ENCODE measurements around the gene PIK3CD. TPM values are rescaled to one million over a fixed set of nuclear protein-coding genes. Genes with fewer than 3 reads are reported as not detected.
A peak's percentile ranks its signal among the peaks of the same experiment; 100 is the strongest.
"Not testable (repeated sequence)": the region's sequence is repeated elsewhere in the genome, so short reads cannot be mapped to it uniquely, and the experiment has no call there.

PIK3CD gene
- total RNA-seq, 1 donor from 2014 or later: 10.6 TPM

DNA sequence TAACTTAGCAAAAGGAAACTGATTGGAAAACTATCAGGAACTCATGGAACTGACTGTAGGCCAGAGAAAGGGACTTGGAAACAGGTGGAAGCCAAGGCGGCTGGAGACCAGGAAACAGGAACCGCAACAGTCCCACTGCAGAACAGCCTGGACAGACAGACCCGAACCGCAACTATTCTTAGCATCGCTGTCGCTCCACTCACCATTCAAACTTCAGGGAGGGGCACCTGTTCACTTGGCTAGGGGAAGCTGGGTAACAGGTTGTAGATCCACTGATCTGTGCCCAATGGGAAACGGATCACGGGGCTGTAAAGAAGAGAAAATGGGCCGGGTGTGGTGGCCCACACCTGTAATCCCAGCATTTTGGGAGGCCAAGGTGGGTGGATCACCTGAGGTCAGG, 110.3 kb downstream of the PIK3CD start:
- DNase-seq (ENCODE audit: low spot score in 2 of 2) (no peak), FAIRE-seq (no peak)

DNA sequence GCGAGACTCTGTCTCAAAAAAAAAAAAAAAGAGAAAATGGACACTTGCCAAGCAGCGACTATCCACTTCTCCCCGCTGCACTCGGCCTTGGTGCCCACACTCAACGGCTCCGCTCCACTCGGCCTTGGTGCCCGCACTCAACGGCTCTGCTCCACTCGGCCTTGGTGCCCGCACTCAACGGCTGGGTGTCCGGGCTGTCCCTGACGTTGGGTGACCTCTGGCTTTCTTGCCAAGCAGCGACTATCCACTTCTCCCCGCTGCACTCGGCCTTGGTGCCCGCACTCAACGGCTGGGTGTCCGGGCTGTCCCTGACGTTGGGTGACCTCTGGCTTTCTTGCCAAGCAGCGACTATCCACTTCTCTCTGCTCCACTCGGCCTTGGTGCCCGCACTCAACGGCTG, 110.9 kb downstream of the PIK3CD start:
- FAIRE-seq: not testable (repeated sequence)

DNA sequence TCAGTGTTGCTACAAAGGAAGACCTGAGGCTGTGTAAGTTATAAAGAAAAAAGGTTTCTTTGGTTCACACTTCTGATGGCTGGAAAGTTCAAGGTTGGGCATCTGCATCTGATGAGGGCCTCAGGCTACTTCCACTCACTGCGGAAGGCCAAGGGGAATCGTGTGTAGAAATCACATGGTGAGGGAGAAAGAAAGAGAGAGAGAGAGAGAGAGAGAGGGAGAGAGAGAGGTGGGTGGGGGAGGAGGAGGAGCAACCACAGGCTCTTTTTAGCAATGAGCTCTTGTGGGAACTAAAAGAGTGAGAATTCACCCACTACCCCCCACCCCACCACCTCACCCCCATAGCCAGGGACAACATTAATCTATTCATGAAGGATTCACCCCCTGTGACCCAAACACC, 112.4 kb downstream of the PIK3CD start:
- DNase-seq (ENCODE audit: low spot score in 2 of 2) (no peak), FAIRE-seq (no peak)

More for the DNA sequence above, 110.9 kb downstream of the PIK3CD start:
- not testable (repeated sequence) for DNase-seq (ENCODE audit: low spot score in 2 of 2)

DNA sequence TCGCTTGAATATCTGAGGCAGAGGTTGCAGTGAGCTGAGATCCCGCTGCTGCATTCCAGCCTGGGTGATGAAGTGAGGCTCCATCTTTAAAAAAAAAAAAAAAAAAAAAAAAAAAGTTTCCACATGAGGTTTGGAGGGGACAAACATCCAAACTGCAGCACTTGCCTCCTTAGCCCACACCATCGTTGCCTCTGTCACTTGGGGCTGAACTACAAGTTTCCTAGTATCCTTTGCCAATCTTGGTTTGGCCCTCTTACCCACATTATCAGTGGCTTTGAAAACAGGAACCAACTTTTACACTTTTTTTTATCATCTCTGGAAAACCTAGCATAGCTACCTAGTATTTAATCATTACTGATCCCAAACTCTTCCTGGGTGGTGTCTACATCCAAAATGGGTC, 113.0 kb downstream of the PIK3CD start:
- DNase-seq (ENCODE audit: low spot score in 2 of 2): no peak
- no peak for FAIRE-seq

DNA sequence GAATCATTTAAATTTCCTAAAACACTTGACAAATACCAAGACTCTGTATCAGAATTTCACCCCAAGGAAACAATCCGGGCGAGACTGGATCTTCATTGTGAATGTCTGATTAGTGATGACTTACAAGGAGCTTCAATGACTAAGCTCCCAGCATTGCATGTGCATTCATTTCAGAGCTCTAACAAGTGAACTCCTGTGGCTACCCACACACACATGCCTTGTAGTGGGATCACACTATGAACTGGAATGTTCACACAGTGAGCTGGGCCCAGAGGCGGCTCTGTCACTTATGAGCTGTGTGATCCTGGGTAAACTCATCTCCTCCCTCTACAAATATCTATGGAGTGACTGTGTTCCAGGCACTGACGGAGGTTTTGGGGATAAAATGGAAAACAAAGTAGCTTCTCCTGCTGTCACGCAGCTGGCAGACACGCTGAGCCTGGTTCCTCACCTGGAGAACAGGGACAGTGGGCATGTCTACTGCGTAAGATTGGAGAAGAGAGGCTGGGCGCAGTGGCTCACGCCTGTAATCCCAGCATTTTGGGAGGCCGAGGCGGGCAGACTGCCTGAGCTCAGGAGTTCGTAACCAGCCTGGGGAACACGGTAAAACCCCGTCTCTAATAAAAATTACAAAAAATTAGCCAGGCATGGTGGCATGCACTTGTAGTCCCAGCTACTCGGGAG, 115.4 kb downstream of the PIK3CD start:
- DNase-seq (ENCODE audit: low spot score in 2 of 2) (peak in 1 of 2 donors; percentile 34), FAIRE-seq (no peak)

- no peak for FAIRE-seq
These were observed 116.6 kb downstream of the PIK3CD start for GRCh38 chr1:9767964-9768668.

GRCh38 chr1:9768983-9769382, 117.5 kb downstream of the PIK3CD start:
- FAIRE-seq: no peak

More at GRCh38 chr1:9767964-9768668, 116.6 kb downstream of the PIK3CD start:
- DNase-seq (ENCODE audit: low spot score in 2 of 2): no peak

GRCh38 chr1:9770298-9770697, 118.8 kb downstream of the PIK3CD start:
- DNase-seq (ENCODE audit: low spot score in 2 of 2) (no peak), FAIRE-seq (no peak)

More at GRCh38 chr1:9768983-9769382, 117.5 kb downstream of the PIK3CD start:
- no peak for DNase-seq (ENCODE audit: low spot score in 2 of 2)

- DNase-seq (ENCODE audit: low spot score in 2 of 2): no peak
- FAIRE-seq: no peak
These were observed 123.5 kb downstream of the PIK3CD start for GRCh38 chr1:9774712-9775679.

GRCh38 chr1:9776685-9777084, 125.2 kb downstream of the PIK3CD start:
- DNase-seq (ENCODE audit: low spot score in 2 of 2): no peak

More at GRCh38 chr1:9776685-9777084, 125.2 kb downstream of the PIK3CD start:
- no peak for FAIRE-seq

Other genes with a start within 250 kb of the PIK3CD start
- 12.2 TPM for gene SLC25A33, start 112.3 kb upstream of the PIK3CD start, total RNA-seq
- 3.7 TPM for gene TMEM201, start 62.8 kb upstream of the PIK3CD start, total RNA-seq
- 143 TPM for gene CLSTN1, start 172.2 kb downstream of the PIK3CD start, total RNA-seq